GM18508 (cell line): Measurements from ENCODE around the gene GPR146.
"Not testable (repeated sequence)": the region's sequence is repeated elsewhere in the genome, so short reads cannot be mapped to it uniquely, and the experiment has no call there.

Source experiments
- ATAC-seq: cut with Tn5 transposase; IDR thresholded peaks from one replicate; pipeline ENCODE4 v1.9.1; 2021; ENCODE audit warnings: moderate number of reproducible peaks; ENCODE audit not compliant: insufficient read depth, unreplicated experiment

The GPR146 gene

DNA sequence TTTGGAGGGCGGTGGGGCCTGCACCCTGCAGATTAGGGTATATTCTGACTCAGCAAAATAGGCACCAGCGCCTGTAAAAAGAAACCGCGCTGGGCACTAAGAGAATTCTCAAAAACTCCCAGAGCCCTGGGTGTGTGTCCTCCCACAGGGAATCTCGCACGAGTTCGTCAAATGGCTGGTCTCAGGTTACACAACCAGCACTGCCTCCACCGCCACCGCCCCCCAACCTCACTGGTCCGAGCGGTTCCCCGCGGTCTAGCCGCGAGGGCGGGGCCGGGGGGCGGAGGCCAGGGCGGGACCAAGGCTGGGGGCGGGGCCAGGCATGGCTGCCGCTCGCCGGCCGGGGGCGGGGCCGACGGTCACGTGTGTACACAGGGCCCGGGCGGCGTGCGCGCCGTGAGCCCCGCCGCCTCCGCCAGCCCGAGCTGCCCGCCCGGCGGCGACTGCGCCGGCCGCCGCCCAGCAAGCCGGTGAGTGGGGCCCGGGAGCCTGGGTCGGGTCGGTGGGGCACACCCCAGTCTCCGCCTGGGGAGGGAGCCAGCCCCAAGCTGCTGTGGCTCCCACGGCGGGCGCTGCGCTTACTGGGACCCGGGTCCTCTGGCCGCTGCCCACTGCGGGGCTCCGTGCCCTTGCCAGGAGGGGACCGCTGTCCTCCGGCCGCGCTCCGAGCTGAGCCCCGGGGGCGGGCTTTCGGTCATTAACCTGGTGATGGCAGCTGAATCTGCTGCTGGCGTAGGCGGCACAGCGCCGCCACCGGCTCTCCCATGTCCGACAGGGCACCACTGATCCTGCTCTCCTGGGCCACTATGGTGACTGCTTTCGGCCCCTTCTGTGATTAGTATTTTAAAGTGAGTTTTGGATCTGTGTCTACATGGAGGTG, at the start of gene GPR146:
Gene GPR146, plus strand, starts transcription at position 358 of the 880 bp plus-strand sequence. CDS start 12,970 bp downstream, outside the sequence.
- peak; percentile 53 for ATAC-seq

- ATAC-seq, result no peak
These were observed 49.6 kb upstream of the GPR146 start for GRCh38 chr7:994592-995308.

DNA sequence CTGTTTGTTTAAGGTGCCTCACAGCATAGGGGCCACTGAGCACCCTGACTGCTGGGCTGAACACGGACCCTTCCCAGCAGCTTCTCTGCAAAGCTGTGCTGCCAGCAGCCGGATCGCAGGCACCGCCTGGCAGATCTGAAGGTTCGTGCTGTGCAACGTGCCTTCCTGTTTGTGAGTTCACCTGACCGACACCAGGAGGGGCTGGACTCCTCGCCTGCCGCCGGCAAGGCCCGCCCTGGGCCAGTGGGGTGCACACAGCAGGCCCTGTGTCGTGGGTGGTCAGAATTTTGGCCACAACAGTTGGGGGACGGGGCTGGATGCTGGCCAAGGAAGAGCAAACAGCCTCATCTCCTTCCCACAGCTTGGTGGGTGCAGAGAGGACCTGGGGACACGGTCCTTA, 48.8 kb upstream of the GPR146 start:
- no peak for ATAC-seq

DNA sequence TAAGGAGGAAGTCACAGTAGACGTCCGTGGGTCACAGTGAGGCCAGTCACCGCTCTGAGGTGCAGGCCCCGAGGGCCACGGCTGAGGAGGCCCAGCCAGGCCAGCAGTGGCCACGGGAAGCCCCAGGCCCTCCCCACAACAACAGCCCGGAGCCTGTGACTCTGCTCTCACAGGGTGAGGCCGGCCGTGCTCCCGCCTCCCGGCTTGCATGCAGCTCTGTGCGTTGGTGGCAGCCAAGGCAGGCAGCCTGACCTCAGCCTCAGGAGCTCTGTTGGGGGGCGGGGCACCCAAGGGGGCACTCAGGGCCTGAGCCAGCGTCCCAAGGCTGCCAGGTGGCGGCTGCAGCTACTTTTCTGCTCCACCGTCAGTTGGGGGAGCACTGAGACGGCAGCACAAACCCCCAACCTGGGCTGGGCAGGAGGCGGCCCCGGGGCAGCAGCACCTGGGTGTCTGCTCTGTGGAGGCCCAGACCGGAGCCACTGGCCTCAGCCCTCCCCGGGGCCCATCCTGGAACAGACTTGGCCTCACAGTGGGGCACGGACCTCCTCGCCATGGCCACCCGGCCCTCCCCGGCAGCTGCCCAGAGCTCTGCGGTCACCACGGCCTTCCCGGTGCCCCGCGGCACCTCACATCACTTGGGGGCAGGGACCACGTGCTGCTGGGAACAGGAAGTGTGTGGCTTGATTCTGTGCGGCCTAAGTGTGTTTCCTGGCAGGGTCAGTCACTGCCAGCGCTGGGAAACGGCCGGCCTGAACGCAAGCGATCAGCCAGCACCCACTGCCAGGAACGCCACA, 48.1 kb upstream of the GPR146 start:
- ATAC-seq, result no peak

DNA sequence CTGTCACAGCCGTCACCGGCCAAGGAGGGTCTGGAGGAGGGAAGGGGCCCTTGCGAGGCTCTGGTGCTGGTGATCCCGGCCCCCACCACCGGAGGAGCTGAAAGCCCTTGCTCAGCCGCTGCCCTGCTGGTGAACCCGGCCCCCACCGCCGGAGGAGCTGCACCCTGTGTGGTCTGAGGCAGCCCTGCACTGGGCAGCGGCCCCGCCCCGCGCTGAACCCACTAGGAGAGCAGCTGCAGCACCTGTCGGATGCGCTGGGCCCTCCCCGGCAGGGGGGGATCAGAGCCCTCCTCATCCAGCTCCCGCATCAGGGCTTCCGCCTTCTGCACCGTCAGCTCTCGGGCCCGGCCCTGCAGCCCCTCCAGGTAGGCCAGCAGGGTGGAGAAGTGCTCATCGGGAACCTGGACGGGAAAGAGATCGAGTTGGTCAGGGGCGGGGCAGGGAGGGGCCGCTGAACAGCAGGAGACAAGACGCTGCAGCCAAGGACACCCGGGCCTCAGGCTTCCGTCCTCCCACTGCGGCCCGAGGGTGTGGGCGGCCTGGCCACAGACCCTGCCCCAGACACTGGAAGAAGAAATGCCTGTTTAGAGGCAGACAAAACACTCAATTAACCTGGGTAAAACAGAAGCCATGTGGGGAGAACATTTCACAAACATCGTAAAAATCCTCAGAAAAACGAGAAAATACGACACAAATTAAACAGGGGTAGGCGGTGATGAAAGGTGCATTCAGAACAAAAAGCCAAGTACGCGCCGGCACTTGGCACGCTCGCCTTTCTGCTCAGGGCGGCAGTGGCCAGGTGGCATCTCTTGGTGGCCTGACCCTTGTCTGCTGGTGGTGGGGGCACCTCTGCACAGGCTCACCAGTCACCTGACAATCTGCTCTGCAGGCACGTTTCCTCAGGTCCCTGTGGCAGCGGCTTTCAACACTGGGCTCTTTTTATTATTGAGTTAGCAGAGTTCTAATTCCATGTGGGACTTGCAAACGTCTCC, 46.6 kb upstream of the GPR146 start:
- ATAC-seq, result no peak

- ATAC-seq, result no peak
These were observed 45.0 kb upstream of the GPR146 start for GRCh38 chr7:999149-999879.

- ATAC-seq, result no peak
These were observed 44.1 kb upstream of the GPR146 start for GRCh38 chr7:999941-1000935.

- not testable (repeated sequence) for ATAC-seq
These were observed 43.1 kb upstream of the GPR146 start for GRCh38 chr7:1001069-1001770.

DNA sequence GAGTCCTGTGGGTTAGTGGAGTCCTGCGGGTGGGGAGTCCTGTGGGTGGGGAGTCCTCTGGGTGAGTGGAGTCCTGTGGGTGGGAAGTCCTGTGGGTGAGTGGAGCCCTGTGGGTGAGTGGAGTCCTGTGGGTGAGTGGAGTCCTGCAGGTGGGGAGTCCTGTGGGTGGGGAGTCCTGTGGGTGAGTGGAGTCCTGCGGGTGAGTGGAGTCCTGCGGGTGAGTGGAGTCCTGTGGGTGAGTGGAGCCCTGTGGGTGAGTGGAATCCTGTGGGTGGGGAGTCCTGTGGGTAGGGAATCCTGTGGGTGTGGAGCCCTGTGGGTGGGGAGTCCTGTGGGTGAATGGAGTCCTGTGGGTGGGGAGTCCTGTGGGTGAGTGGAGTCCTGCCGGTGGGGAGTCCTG, 42.3 kb upstream of the GPR146 start:
- not testable (repeated sequence) for ATAC-seq

DNA sequence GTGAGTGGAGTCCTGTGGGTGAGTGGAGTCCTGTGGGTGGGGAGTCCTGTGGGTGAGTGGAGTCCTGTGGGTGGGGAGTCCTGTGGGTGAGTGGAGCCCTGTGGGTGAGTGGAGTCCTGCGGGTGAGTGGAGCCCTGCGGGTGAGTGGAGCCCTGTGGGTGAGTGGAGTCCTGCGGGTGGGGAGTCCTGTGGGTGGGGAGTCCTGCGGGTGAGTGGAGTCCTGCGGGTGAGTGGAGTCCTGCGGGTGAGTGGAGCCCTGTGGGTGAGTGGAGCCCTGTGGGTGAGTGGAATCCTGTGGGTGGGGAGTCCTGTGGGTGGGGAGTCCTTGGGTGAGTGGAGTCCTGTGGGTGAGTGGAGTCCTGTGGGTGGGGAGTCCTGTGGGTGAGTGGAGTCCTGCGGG, 41.9 kb upstream of the GPR146 start:
- not testable (repeated sequence) for ATAC-seq

GRCh38 chr7:1004018-1004852, 40.1 kb upstream of the GPR146 start:
- no peak for ATAC-seq

DNA sequence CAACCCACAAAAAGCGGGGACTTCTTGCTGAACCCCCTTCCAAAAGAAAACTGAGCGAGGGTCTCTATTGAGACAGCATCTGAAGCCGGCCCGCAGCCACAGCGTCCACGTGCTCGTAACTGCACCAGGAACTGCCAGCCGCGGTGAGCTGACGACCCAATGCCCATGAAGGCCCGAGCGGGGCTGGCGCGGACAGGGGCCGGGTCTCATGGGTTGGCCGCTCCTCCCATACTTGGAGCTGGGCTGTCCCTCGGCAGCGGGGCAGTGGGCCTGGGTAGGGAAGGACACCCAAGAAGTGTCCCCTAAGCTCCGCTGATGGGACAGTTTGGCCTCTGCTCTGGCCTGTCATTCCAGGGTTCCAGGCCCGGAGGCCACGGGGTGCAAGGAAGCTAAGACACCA, 39.0 kb upstream of the GPR146 start:
- no peak for ATAC-seq

DNA sequence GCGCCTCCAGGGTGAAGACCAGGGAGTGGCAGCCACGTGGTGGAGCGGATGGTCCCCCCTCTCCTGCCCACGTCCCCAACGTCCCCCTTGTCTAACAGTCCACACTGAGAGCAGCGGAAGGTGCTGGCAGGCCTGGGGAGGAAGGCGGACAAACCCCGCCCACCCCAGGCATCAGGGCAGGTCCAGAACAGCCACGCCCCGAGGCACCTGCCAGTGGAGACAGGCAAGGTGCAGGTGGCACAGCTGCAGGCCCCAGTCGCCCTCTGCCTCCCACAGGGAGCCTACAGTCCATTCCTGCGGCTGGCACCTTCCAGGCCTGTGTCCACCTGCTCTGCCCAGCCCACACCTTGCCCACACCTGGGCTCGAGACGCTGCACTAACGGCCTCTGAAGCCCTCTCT, 36.4 kb upstream of the GPR146 start:
- no peak for ATAC-seq

DNA sequence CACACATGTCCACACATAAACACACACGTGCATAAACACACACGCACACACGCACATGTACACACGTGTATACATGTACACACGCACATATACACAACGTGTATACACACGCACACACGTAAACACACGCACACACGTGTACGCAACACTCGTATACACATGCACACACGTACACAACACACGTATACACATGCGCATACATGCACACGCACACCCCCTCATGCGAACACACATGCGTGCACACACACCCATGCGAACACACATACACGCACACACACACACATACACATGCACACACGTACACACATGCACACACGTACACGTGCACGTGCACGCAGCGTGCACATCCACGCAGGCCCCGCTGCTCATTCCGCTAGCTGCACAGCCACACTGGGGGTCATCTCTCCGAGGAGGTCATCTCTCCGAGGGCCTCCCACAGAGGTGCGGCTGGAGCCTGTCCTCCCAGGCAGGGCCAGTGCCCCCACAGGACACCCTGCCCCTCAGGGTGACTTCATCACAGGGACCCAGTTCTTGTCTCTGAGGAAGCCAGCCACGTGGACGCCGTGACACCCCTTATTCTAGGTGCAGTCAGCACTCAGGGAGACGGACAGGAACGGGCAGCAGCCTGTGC, 35.5 kb upstream of the GPR146 start:
- ATAC-seq, result no peak

GRCh38 chr7:1009747-1010146, 34.6 kb upstream of the GPR146 start:
- no peak for ATAC-seq

DNA sequence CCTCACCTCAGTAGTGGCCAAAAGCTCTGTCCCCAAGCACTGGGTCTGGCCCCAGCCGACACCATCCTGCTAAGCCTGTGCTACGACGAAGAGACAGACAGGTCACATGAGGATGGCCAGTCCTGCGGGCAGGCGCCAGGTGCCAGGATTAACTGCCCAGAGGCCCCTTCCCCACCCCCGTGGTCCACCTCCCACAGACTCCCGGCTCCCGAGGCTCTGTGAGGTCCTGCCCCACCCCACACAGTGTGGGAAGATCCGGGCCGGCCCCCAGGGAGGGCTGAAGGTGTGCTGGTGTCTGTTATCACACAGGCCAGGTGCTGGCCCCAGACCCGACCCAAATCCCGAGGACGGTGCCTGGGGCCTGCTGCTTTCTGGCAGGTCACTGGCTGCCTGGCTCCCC, 34.1 kb upstream of the GPR146 start:
- no peak for ATAC-seq
